Measurements from ENCODE around the gene BCL11A. TPM values are rescaled to one million over a fixed set of nuclear protein-coding genes. Genes with fewer than 3 reads are reported as not detected.
"Not testable (repeated sequence)": the region's sequence is repeated elsewhere in the genome, so short reads cannot be mapped to it uniquely, and the experiment has no call there.

The BCL11A gene
- total RNA-seq, 2 experiments from 2014 or later: not detected

- no peaks in the 10 kb centered on the region for H3K9me3 Mint-ChIP-seq (ENCODE audit: low read depth)
- H3K4me1 Mint-ChIP-seq: no peaks in the 10 kb centered on the region
- H3K27me3 Mint-ChIP-seq: no peaks in the 10 kb centered on the region
- no peak for ATAC-seq
- H3K36me3 Mint-ChIP-seq: no peaks in the 10 kb centered on the region
- no peak overlapping the region for H3K4me3 Mint-ChIP-seq
- CTCF ChIA-PET: no interaction called here
- H3K27ac Mint-ChIP-seq: no peak overlapping the region
- DNase-seq: no peak
These were observed 120.3 kb downstream of the BCL11A start for GRCh38 chr2:60433018-60433596.

- no peak overlapping the region for H3K4me3 Mint-ChIP-seq
- no peaks in the 10 kb centered on the region for H3K9me3 Mint-ChIP-seq (ENCODE audit: low read depth)
- no peaks in the 10 kb centered on the region for H3K27me3 Mint-ChIP-seq
- no peaks in the 10 kb centered on the region for H3K36me3 Mint-ChIP-seq
- ATAC-seq: no peak
- CTCF ChIA-PET: no interaction called here
- H3K27ac Mint-ChIP-seq: no peak overlapping the region
- no peaks in the 10 kb centered on the region for H3K4me1 Mint-ChIP-seq
- no peak for DNase-seq
These were observed 121.3 kb downstream of the BCL11A start for GRCh38 chr2:60432035-60432601.

GRCh38 chr2:60429681-60430080, 123.8 kb downstream of the BCL11A start:
- no peaks in the 10 kb centered on the region for H3K9me3 Mint-ChIP-seq (ENCODE audit: low read depth)
- no peak for ATAC-seq
- H3K36me3 Mint-ChIP-seq: no peaks in the 10 kb centered on the region
- H3K4me1 Mint-ChIP-seq: no peaks in the 10 kb centered on the region
- no peak for DNase-seq
- no peak overlapping the region for H3K4me3 Mint-ChIP-seq
- CTCF ChIA-PET: no interaction called here
- H3K27me3 Mint-ChIP-seq: no peaks in the 10 kb centered on the region
- no peak overlapping the region for H3K27ac Mint-ChIP-seq

- H3K9me3 Mint-ChIP-seq (ENCODE audit: low read depth): no peaks in the 10 kb centered on the region
- DNase-seq (no peak), ATAC-seq (no peak)
- CTCF ChIA-PET: no interaction called here
- H3K4me3 Mint-ChIP-seq: no peak overlapping the region
- no peaks in the 10 kb centered on the region for H3K27me3 Mint-ChIP-seq
- H3K4me1 Mint-ChIP-seq: no peaks in the 10 kb centered on the region
- H3K36me3 Mint-ChIP-seq: no peaks in the 10 kb centered on the region
- no peak overlapping the region for H3K27ac Mint-ChIP-seq
These were observed 126.6 kb downstream of the BCL11A start for GRCh38 chr2:60426880-60427279.

- CTCF ChIA-PET: no interaction called here
- H3K4me3 Mint-ChIP-seq: no peak overlapping the region
- ATAC-seq: no peak
- no peaks in the 10 kb centered on the region for H3K4me1 Mint-ChIP-seq
- H3K27me3 Mint-ChIP-seq: no peaks in the 10 kb centered on the region
- DNase-seq: no peak
- no peak overlapping the region for H3K27ac Mint-ChIP-seq
- no peaks in the 10 kb centered on the region for H3K36me3 Mint-ChIP-seq
- H3K9me3 Mint-ChIP-seq (ENCODE audit: low read depth): no peaks in the 10 kb centered on the region
These were observed 127.1 kb downstream of the BCL11A start for GRCh38 chr2:60426341-60426740.

GRCh38 chr2:60424233-60424632, 129.2 kb downstream of the BCL11A start:
- DNase-seq (no peak), ATAC-seq (no peak)
- no peak overlapping the region for H3K27ac Mint-ChIP-seq
- no peaks in the 10 kb centered on the region for H3K9me3 Mint-ChIP-seq (ENCODE audit: low read depth)
- CTCF ChIA-PET: no interaction called here
- H3K36me3 Mint-ChIP-seq: no peaks in the 10 kb centered on the region
- H3K4me1 Mint-ChIP-seq: no peaks in the 10 kb centered on the region
- H3K27me3 Mint-ChIP-seq: no peaks in the 10 kb centered on the region
- no peak overlapping the region for H3K4me3 Mint-ChIP-seq

- H3K27me3 Mint-ChIP-seq: no peaks in the 10 kb centered on the region
- H3K9me3 Mint-ChIP-seq (ENCODE audit: low read depth): no peaks in the 10 kb centered on the region
- H3K4me1 Mint-ChIP-seq: no peaks in the 10 kb centered on the region
- DNase-seq: no peak
- ATAC-seq: no peak
- no peak overlapping the region for H3K27ac Mint-ChIP-seq
- H3K36me3 Mint-ChIP-seq: no peaks in the 10 kb centered on the region
- CTCF ChIA-PET: no interaction called here
- no peak overlapping the region for H3K4me3 Mint-ChIP-seq
These were observed 129.9 kb downstream of the BCL11A start for GRCh38 chr2:60423505-60423904.

- Mint-ChIP-seq H3K4me1 (no peaks in the 10 kb centered on the region), H3K36me3 (no peaks in the 10 kb centered on the region), H3K4me3 (no peak overlapping the region), H3K27me3 (no peaks in the 10 kb centered on the region), H3K9me3 (ENCODE audit: low read depth) (no peaks in the 10 kb centered on the region), H3K27ac (no peak overlapping the region)
- CTCF ChIA-PET: no interaction called here
- no peak for DNase-seq
- no peak for ATAC-seq
These were observed 130.5 kb downstream of the BCL11A start for GRCh38 chr2:60422826-60423483.

GRCh38 chr2:60417210-60417609, 136.2 kb downstream of the BCL11A start:
- CTCF ChIA-PET; H3K36me3 Mint-ChIP-seq; H3K4me1 Mint-ChIP-seq; ATAC-seq; H3K27ac Mint-ChIP-seq; H3K27me3 Mint-ChIP-seq; DNase-seq; H3K9me3 Mint-ChIP-seq (ENCODE audit: low read depth); H3K4me3 Mint-ChIP-seq: not testable (repeated sequence)

GRCh38 chr2:60416221-60417008, 137.0 kb downstream of the BCL11A start:
- CTCF ChIA-PET: no interaction called here
- Mint-ChIP-seq H3K9me3 (ENCODE audit: low read depth) (no peaks in the 10 kb centered on the region), H3K36me3 (no peaks in the 10 kb centered on the region), H3K4me3 (no peak overlapping the region), H3K27ac (no peak overlapping the region), H3K27me3 (peaks cover 4% of the 10 kb centered on the region), H3K4me1 (no peaks in the 10 kb centered on the region)
- no peak for DNase-seq
- ATAC-seq: no peak

- Mint-ChIP-seq H3K27ac (no peak overlapping the region), H3K4me1 (no peaks in the 10 kb centered on the region), H3K9me3 (ENCODE audit: low read depth) (no peaks in the 10 kb centered on the region), H3K27me3 (peaks cover 4% of the 10 kb centered on the region), H3K4me3 (no peak overlapping the region), H3K36me3 (no peaks in the 10 kb centered on the region)
- CTCF ChIA-PET: no interaction called here
- ATAC-seq (no peak), DNase-seq (no peak)
These were observed 137.6 kb downstream of the BCL11A start for GRCh38 chr2:60415814-60416213.

- no peak overlapping the region for H3K4me3 Mint-ChIP-seq
- ATAC-seq: no peak
- H3K9me3 Mint-ChIP-seq (ENCODE audit: low read depth): no peaks in the 10 kb centered on the region
- DNase-seq: no peak
- H3K4me1 Mint-ChIP-seq: no peaks in the 10 kb centered on the region
- peaks cover 9% of the 10 kb centered on the region for H3K27me3 Mint-ChIP-seq
- H3K27ac Mint-ChIP-seq: no peak overlapping the region
- CTCF ChIA-PET: no interaction called here
- H3K36me3 Mint-ChIP-seq: no peaks in the 10 kb centered on the region
These were observed 138.8 kb downstream of the BCL11A start for GRCh38 chr2:60414495-60415138.

GRCh38 chr2:60413814-60414168, 139.7 kb downstream of the BCL11A start:
- peaks cover 14% of the 10 kb centered on the region for H3K27me3 Mint-ChIP-seq
- no peak for DNase-seq
- CTCF ChIA-PET: no interaction called here
- H3K4me3 Mint-ChIP-seq: no peak overlapping the region
- no peak for ATAC-seq
- no peaks in the 10 kb centered on the region for H3K36me3 Mint-ChIP-seq
- H3K9me3 Mint-ChIP-seq (ENCODE audit: low read depth): no peaks in the 10 kb centered on the region
- H3K27ac Mint-ChIP-seq: no peak overlapping the region
- H3K4me1 Mint-ChIP-seq: no peaks in the 10 kb centered on the region

Measured in activated CD8-positive, alpha-beta memory T cell treated with anti-CD3 and anti-CD28 coated beads, Interleukin-2, amount 10 ng/mL, durations not matched to agents 7 days and 5 days (primary cell).